A673 (cell line): ENCODE data around the gene USP1.

Experiments used
- CTCF ChIP-seq: fragments of 300-800, 200-600 bp; sonication (generic); conservative IDR thresholded peaks from 2 replicates; pipeline ENCODE4 v1.5.1; 2017; ENCODE audit warnings: low read depth, mild to moderate bottlenecking, antibody characterized with exemption, low read length, moderate library complexity, mixed read lengths
- EZH2 ChIP-seq: fragments of 200-600 bp; sonication (generic); IDR thresholded peaks from 2 replicates; pipeline ENCODE4 v1.6.1; 2017; ENCODE audit warnings: borderline replicate concordance, low read depth, mild to moderate bottlenecking, mixed read lengths, antibody characterized with exemption, low read length; ENCODE audit not compliant: poor library complexity, severe bottlenecking

- TF ChIP-seq CTCF (no peak), EZH2 (no peak)
Observed at GRCh38 chr1:62436466-62437272, at the start of gene USP1.
